Parathyroid adenoma (tissue), 2 donors: ENCODE results near the gene SEMA3A.
A peak's percentile ranks its signal among the peaks of the same experiment; 100 is the strongest.

Experiments used
- H2AFZ ChIP-seq: fragments of 300-600 bp; sonication (generic); one replicate; pipeline ENCODE4 v1.7.0; 2017; ENCODE audit warnings: antibody characterized with exemption, mild to moderate bottlenecking
- H3K27ac ChIP-seq: fragments of 300-600 bp; sonication (generic); one replicate; pipeline ENCODE4 v1.7.0; 2017
- H3K27me3 ChIP-seq: fragments of 300-600 bp; sonication (generic); one replicate; pipeline ENCODE4 v1.7.0; 2017; ENCODE audit warnings: low read length; ENCODE audit not compliant: control insufficient read depth, insufficient read depth
- H3K36me3 ChIP-seq: fragments of 300-600 bp; sonication (generic); one replicate; pipeline ENCODE4 v1.7.0; 2017; ENCODE audit warnings: low read length; ENCODE audit not compliant: control insufficient read depth, insufficient read depth
- H3K4me1 ChIP-seq: fragments of 300-600 bp; sonication (generic); one replicate; pipeline ENCODE4 v1.7.0; 2017; ENCODE audit warnings: control low read depth
- H3K4me2 ChIP-seq: fragments of 300-600 bp; sonication (generic); one replicate; pipeline ENCODE4 v1.7.0; 2017; ENCODE audit warnings: low read length
- H3K4me3 ChIP-seq: fragments of 300-600 bp; sonication (generic); one replicate; pipeline ENCODE4 v1.7.0; 2017; ENCODE audit warnings: low read depth, low read length
- H3K79me2 ChIP-seq: fragments of 300-600 bp; sonication (generic); one replicate; pipeline ENCODE4 v1.7.0; 2017; ENCODE audit warnings: control low read depth
- H3K9ac ChIP-seq: fragments of 300-600 bp; sonication (generic); one replicate; pipeline ENCODE4 v1.7.0; 2017; ENCODE audit warnings: mild to moderate bottlenecking
- H3K9me3 ChIP-seq: fragments of 300-600 bp; sonication (generic); one replicate; pipeline ENCODE4 v1.7.0; 2017; ENCODE audit warnings: low read length; ENCODE audit not compliant: control insufficient read depth
- TF ChIP-seq, protein P1 (sequence below): fragments of 300-600 bp; sonication (generic); IDR thresholded peaks from one replicate; pipeline ENCODE4 v1.7.0; 2017; ENCODE audit warnings: antibody characterized with exemption, mild to moderate bottlenecking
- donor health status: primary hyperparathyroidism.

Gene SEMA3A

DNA sequence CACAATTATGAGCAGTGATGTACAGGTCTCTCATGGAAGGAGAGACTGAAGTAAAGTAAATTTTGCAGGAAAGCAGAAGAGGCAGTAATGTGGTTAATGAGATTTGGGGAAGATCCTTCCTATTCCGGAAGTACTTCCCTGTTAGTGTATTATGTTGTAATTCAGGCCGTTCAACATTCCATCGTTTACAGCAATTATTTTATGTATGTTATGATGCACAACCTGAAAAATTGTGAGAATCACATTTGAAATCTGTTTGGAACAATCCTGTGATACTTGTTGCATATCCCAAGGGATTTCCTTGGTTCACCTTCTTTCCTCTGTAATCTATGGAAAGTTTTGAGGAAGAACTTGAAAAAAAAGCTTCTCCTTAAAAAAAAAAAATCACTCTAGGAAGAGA, 247.8 kb downstream of the SEMA3A start:
- no peaks in the 10 kb centered on the region for H3K79me2 ChIP-seq
- no peak overlapping the region for H3K9ac ChIP-seq
- H3K9me3 ChIP-seq = no peaks in the 10 kb centered on the region
- H3K4me3 ChIP-seq = no peak overlapping the region
- H3K4me2 ChIP-seq = no peak overlapping the region
- H2AFZ ChIP-seq = no peak overlapping the region
- TF ChIP-seq, protein P1, sequence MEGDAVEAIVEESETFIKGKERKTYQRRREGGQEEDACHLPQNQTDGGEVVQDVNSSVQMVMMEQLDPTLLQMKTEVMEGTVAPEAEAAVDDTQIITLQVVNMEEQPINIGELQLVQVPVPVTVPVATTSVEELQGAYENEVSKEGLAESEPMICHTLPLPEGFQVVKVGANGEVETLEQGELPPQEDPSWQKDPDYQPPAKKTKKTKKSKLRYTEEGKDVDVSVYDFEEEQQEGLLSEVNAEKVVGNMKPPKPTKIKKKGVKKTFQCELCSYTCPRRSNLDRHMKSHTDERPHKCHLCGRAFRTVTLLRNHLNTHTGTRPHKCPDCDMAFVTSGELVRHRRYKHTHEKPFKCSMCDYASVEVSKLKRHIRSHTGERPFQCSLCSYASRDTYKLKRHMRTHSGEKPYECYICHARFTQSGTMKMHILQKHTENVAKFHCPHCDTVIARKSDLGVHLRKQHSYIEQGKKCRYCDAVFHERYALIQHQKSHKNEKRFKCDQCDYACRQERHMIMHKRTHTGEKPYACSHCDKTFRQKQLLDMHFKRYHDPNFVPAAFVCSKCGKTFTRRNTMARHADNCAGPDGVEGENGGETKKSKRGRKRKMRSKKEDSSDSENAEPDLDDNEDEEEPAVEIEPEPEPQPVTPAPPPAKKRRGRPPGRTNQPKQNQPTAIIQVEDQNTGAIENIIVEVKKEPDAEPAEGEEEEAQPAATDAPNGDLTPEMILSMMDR = no peak
- no peaks in the 10 kb centered on the region for H3K27me3 ChIP-seq
- no peaks in the 10 kb centered on the region for H3K36me3 ChIP-seq
- no peak overlapping the region for H3K27ac ChIP-seq
- H3K4me1 ChIP-seq = no peaks in the 10 kb centered on the region

DNA sequence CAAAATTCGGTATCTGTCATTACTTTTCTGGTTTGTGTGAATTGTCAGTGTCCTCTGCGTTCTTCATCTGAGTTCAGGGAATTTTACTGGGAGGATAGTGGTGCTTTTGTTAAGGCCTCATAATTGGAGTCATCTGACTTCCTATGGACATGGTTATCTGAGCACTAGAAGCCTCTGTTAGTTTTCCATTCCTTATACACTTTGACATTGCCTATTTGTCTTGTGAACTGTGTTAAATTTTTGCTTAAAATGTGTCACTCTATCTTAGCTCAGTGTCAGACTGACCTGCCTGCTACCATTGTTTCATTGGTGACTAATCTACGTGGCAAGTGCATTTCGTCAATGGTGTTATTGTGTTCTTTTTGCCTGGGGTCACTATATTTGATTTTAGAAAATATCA, 253.3 kb downstream of the SEMA3A start:
- TF ChIP-seq, protein P1 = no peak
- no peak overlapping the region for H3K27ac ChIP-seq

DNA sequence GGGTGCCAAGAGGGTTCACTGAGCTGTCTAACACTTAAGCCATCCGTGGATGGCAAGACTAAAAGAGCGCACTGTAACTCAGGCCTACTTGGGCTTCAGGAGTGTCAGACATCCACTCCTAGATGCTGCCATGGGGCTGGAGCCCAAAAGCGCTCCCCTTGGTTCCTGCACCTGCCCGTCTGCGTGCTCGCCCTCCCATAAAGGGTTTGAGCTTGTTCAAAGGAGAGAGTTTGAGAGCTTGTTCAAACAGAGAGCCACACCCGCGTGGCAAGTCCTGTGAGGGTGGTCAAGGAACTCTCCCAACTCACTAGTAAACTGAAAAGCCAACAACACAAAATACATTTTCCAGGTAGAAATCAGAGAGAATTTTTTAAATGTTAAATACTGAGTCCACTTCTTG, 256.7 kb downstream of the SEMA3A start:
- Histone ChIP-seq H3K9me3 (no peaks in the 10 kb centered on the region), H3K27me3 (no peaks in the 10 kb centered on the region), H3K79me2 (no peaks in the 10 kb centered on the region), H3K9ac (no peak overlapping the region), H3K36me3 (no peaks in the 10 kb centered on the region), H3K27ac (no peak overlapping the region), H2AFZ (no peak overlapping the region), H3K4me2 (no peak overlapping the region), H3K4me1 (no peaks in the 10 kb centered on the region), H3K4me3 (no peak overlapping the region)
- TF ChIP-seq, protein P1 = no peak

More for the DNA sequence above, 253.3 kb downstream of the SEMA3A start:
- Histone ChIP-seq H3K4me2 (no peak overlapping the region), H3K27me3 (no peaks in the 10 kb centered on the region), H3K36me3 (no peaks in the 10 kb centered on the region), H2AFZ (no peak overlapping the region), H3K4me3 (no peak overlapping the region), H3K4me1 (no peaks in the 10 kb centered on the region), H3K79me2 (no peaks in the 10 kb centered on the region), H3K9me3 (no peaks in the 10 kb centered on the region), H3K9ac (no peak overlapping the region)

DNA sequence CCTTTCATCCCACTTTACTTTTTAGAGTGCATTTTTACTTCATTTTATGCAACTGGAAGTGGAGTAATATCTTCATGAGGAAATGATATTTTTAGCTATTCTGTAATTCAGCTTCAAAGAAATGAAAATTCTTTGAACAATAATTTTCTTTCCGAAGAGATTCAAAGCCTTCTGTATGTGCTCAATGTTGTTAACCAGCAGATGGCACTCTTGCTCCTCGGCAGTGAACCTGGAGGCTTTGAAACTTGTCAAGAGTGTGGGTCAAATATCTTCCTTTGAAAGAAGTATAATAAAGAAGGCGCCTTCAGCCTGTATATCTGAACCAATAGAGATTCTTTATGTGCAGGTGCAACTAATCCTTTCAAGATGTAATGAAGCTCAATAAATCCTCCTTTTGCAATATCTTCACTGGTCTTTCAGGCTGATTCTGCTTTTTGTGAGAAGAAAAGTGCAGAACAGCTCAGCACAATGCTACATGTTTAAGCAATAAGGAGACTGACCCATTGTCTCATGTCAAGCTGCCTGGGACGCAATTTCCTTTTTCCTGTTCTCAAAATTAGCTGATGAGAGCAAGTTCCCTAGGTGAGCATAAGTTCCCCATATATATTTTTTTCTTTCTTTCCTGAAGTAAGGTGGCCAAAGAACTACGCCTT, 258.4 kb downstream of the SEMA3A start:
- TF ChIP-seq, protein P1 = peak; percentile 46
- Histone ChIP-seq H3K4me2 (no peak overlapping the region), H3K79me2 (no peaks in the 10 kb centered on the region), H3K27ac (no peak overlapping the region), H3K4me1 (no peaks in the 10 kb centered on the region), H3K9me3 (no peaks in the 10 kb centered on the region), H3K9ac (no peak overlapping the region), H3K27me3 (no peaks in the 10 kb centered on the region), H3K4me3 (no peak overlapping the region), H3K36me3 (no peaks in the 10 kb centered on the region), H2AFZ (no peak overlapping the region)

DNA sequence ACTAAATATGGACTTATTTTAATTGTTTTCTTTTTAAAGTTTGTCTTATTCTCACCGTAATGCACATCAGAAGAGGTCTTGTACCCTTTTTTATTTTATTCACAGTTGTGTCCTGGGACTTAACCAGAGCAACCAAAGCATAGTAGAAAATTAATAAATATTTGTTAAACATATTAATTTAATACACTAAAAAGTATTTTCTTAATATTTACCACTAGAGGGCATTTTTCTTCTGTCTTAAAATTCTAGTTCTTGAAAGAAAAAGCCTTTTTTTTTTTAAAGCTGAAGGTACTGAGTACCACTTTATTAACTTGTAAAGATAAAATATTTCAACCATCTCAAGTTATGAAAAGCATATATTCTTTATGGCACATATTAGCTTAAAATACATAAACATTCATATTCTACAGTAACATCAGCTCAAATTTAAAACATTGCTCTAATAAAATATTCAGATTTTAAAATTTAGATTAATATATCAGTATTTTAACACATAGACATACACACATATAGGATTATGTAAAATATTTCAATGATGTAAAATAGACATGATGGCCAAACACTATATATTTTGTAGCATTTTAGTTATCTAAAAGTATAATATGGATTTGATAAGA, 260.4 kb downstream of the SEMA3A start:
- Histone ChIP-seq H3K27me3 (no peaks in the 10 kb centered on the region), H3K79me2 (no peaks in the 10 kb centered on the region), H3K27ac (no peak overlapping the region), H2AFZ (no peak overlapping the region), H3K4me2 (no peak overlapping the region), H3K4me1 (no peaks in the 10 kb centered on the region), H3K9me3 (no peaks in the 10 kb centered on the region), H3K9ac (no peak overlapping the region), H3K4me3 (no peak overlapping the region), H3K36me3 (no peaks in the 10 kb centered on the region)
- TF ChIP-seq, protein P1 = no peak
